SK-N-SH (cell line): ENCODE results near the gene VCX. TPM values are rescaled to one million over a fixed set of nuclear protein-coding genes. Genes with fewer than 3 reads are reported as not detected.

Experiments used
- CTCF ChIA-PET: fragments of 300-600, 350-600 bp; formaldehyde crosslinking; extraction: SDS; loops from one replicate; lab custom pipeline; 2021; lab: Yijun Ruan, JAX
- POLR2A ChIA-PET: fragments of 350-600 bp; sonication (Branson Sonifier 250); formaldehyde crosslinking; extraction: SDS; loops from one replicate; lab custom pipeline; 2020; ENCODE audit warnings: antibody characterized with exemption, inconsistent platforms; lab: Yijun Ruan, JAX
- DNase-seq: peaks from one replicate; pipeline ENCODE4 v3.0.0; 2012
- H2AFZ ChIP-seq: fragments of 200-600 bp; sonication (generic); 2 replicates; pipeline ENCODE4 v1.8.1; 2016; ENCODE audit warnings: antibody characterized with exemption, mild to moderate bottlenecking, low read depth
- H3F3A ChIP-seq: fragments of 200-600 bp; sonication (generic); replicated peaks from 2 replicates; pipeline ENCODE3; 2016; ENCODE audit warnings: antibody characterized with exemption, mild to moderate bottlenecking; ENCODE audit not compliant: insufficient read depth
- H3K27ac ChIP-seq, 2 experiments: fragments of 200-500 bp in 1 of 2; fragments of 200-600 bp in 1 of 2; sonication (Bioruptor generic) in 1 of 2; sonication (generic), shearing (Covaris generic) in 1 of 2; 2 replicates each; pipeline versions ENCODE4 v1.5.1 to v1.6.1; 2014 to 2016; ENCODE audit warnings: low read depth in 2 of 2, inconsistent platforms in 1 of 2, low read length in 1 of 2, mild to moderate bottlenecking in 1 of 2, mixed read lengths in 1 of 2
- H3K27me3 ChIP-seq: fragments of 200-600 bp; sonication (generic), shearing (Covaris generic); 2 replicates; pipeline ENCODE4 v1.6.1; 2016; ENCODE audit warnings: mixed run types; ENCODE audit not compliant: insufficient read depth
- H3K36me3 ChIP-seq, 2 experiments: fragments of 200-500 bp in 1 of 2; fragments of 200-600 bp in 1 of 2; sonication (Bioruptor generic) in 1 of 2; sonication (generic) in 1 of 2; replicated peaks in 1 of 2; 2 replicates each; pipeline versions ENCODE3 to v1.5.1; 2014 to 2016; ENCODE audit warnings: low read length in 1 of 2, mild to moderate bottlenecking in 1 of 2; ENCODE audit not compliant: insufficient read depth in 2 of 2, control insufficient read depth in 1 of 2
- H3K4me1 ChIP-seq, 2 experiments: fragments of 200-500 bp in 1 of 2; fragments of 200-600 bp in 1 of 2; sonication (Bioruptor generic) in 1 of 2; sonication (generic), shearing (Covaris generic) in 1 of 2; 2 replicates each; pipeline versions ENCODE4 v1.5.1 to v1.6.1; 2014 to 2016; ENCODE audit warnings: low read depth in 1 of 2, low read length in 1 of 2, mixed run types in 1 of 2; ENCODE audit not compliant: insufficient read depth in 2 of 2, control insufficient read depth in 1 of 2
- H3K4me2 ChIP-seq: fragments of 200-600 bp; sonication (generic), shearing (Covaris generic); 2 replicates; pipeline ENCODE4 v1.6.1; 2017; ENCODE audit warnings: mixed run types
- H3K4me3 ChIP-seq, 2 experiments: fragments of 200-500 bp in 1 of 2; fragments of 200-600 bp in 1 of 2; sonication (Bioruptor generic) in 1 of 2; sonication (generic), shearing (Covaris generic) in 1 of 2; 2 replicates each; pipeline versions ENCODE4 v1.5.1 to v1.8.1; 2014 to 2016; ENCODE audit warnings: low read depth in 2 of 2, inconsistent platforms in 1 of 2, low read length in 1 of 2, mild to moderate bottlenecking in 1 of 2, mixed read lengths in 1 of 2, moderate library complexity in 1 of 2
- H3K79me2 ChIP-seq: fragments of 200-600 bp; sonication (generic); 2 replicates; pipeline ENCODE4 v1.8.1; 2017; ENCODE audit warnings: mild to moderate bottlenecking; ENCODE audit not compliant: insufficient read depth
- H3K9ac ChIP-seq: fragments of 200-600 bp; sonication (generic); 2 replicates; pipeline ENCODE4 v1.6.1; 2017; ENCODE audit warnings: mixed run types
- H3K9me2 ChIP-seq: fragments of 200-600 bp; sonication (generic); 2 replicates; pipeline ENCODE4 v1.6.1; 2017; ENCODE audit warnings: mixed run types
- H3K9me3 ChIP-seq: fragments of 200-600 bp; sonication (generic); 2 replicates; pipeline ENCODE4 v1.6.1; 2017; ENCODE audit warnings: mixed run types, mild to moderate bottlenecking, moderate library complexity
- H4K20me1 ChIP-seq: fragments of 200-600 bp; sonication (generic); 2 replicates; pipeline ENCODE4 v1.6.1; 2017; ENCODE audit warnings: mild to moderate bottlenecking, mixed run types; ENCODE audit not compliant: insufficient read depth
- CHD2 ChIP-seq: fragments of 150-350 bp; IDR thresholded peaks from 2 replicates; pipeline ENCODE4 v1.6.1; 2018; ENCODE audit warnings: low read length; ENCODE audit not compliant: partially characterized antibody
- EP300 ChIP-seq, 2 experiments: IDR thresholded peaks; 2 replicates each; pipeline versions ENCODE4 v1.4.0 to v1.6.1; 2012; ENCODE audit warnings: borderline replicate concordance in 1 of 2, low read depth in 1 of 2, low read length in 1 of 2
- FOXJ3 ChIP-seq: sonication (generic); formaldehyde crosslinking; IDR thresholded peaks from 2 replicates; pipeline ENCODE4 v1.5.1; 2020; ENCODE audit warnings: mild to moderate bottlenecking, missing genetic modification reagents
- FOXM1 ChIP-seq: IDR thresholded peaks from 2 replicates; pipeline ENCODE4 v1.4.0; 2012; ENCODE audit warnings: low read depth, mild to moderate bottlenecking
- GABPA ChIP-seq: IDR thresholded peaks from 2 replicates; pipeline ENCODE4 v1.4.0; 2012; ENCODE audit warnings: low read depth, mild to moderate bottlenecking
- MAX ChIP-seq: IDR thresholded peaks from 2 replicates; pipeline ENCODE4 v1.4.0; 2012; ENCODE audit warnings: low read depth
- MEF2A ChIP-seq: IDR thresholded peaks from 2 replicates; pipeline ENCODE4 v1.4.0; 2012; ENCODE audit warnings: low read depth, borderline replicate concordance
- NFIC ChIP-seq: IDR thresholded peaks from 2 replicates; pipeline ENCODE4 v1.4.0; 2012; ENCODE audit warnings: borderline replicate concordance
- NRF1 ChIP-seq: IDR thresholded peaks from 2 replicates; pipeline ENCODE4 v1.6.1; 2012; ENCODE audit warnings: low read depth, mild to moderate bottlenecking, low read length
- POLR2AphosphoS5 ChIP-seq: IDR thresholded peaks from 2 replicates; pipeline ENCODE4 v1.6.1; 2012; ENCODE audit warnings: low read depth, low read length
- REST ChIP-seq: IDR thresholded peaks from 2 replicates; pipeline ENCODE4 v1.6.1; 2012; ENCODE audit warnings: mild to moderate bottlenecking, low read depth, low read length, moderate library complexity
- SIN3A ChIP-seq: IDR thresholded peaks from 2 replicates; pipeline ENCODE4 v1.6.1; 2012; ENCODE audit warnings: low read depth, mild to moderate bottlenecking, low read length, moderate library complexity, borderline replicate concordance
- TEAD4 ChIP-seq: IDR thresholded peaks from 2 replicates; pipeline ENCODE4 v1.4.0; 2012; ENCODE audit warnings: mild to moderate bottlenecking, borderline replicate concordance; ENCODE audit not compliant: insufficient read depth
- USF2 ChIP-seq: fragments of 150-350 bp; IDR thresholded peaks from 2 replicates; pipeline ENCODE4 v1.6.1; 2017; ENCODE audit warnings: antibody characterized with exemption, low read length, low read depth, borderline replicate concordance
- WGBS: methylation state at CpG from one replicate; pipeline ENCODE4 v1.1.6; 2017; ENCODE audit warnings: low lambda C conversion rate; 5-methylcytosine and 5-hydroxymethylcytosine counted together
- polyA plus RNA-seq, 3 experiments: library from polyadenylated mRNA; depleted of rRNA; stranded (reverse); fragments of >200 nt; gene quantifications; 2 replicates each; pipeline ENCODE4 v1.2.3, GENCODE V29; 2012
- TF ChIP-seq, protein P1 (sequence below): IDR thresholded peaks from 2 replicates; pipeline ENCODE4 v1.4.0; 2012; ENCODE audit warnings: low read depth, borderline replicate concordance
- TF ChIP-seq, protein P2 (sequence below): fragments of 200-600 bp; sonication (generic); IDR thresholded peaks from 2 replicates; pipeline ENCODE4 v1.6.1; 2017; ENCODE audit warnings: antibody characterized with exemption, mild to moderate bottlenecking, moderate library complexity

The VCX gene
- polyA plus RNA-seq, 1 of the 3 experiments (the other 2 are of a cell fraction): not detected

GRCh38 chrX:7889680-7890079 is 46.7 kb downstream of the VCX start:
- Histone ChIP-seq H3K9me3 (no peaks in the 10 kb centered on the region), H3K79me2 (no peaks in the 10 kb centered on the region), H3K9me2 (no peaks in the 10 kb centered on the region), H3K36me3 (no peaks in the 10 kb centered on the region), H3K4me1 (peaks cover 0 to 4% of the 10 kb centered on the region in 2 experiments; a peak in 1 of 4 replicates), H3F3A (no peaks in the 10 kb centered on the region), H3K4me2 (no peak overlapping the region), H3K4me3 (no peak overlapping the region), H2AFZ (no peak overlapping the region), H3K27ac (no peak overlapping the region)
- CTCF ChIA-PET: no interaction called here
- POLR2A ChIA-PET: no interaction called here
- WGBS: 11% methylated on average over 2 of the region's 2 CpGs
- no peak for TF ChIP-seq NRF1
- TF ChIP-seq FOXJ3 (CRISPR knock-in tag): no peak
- no peak for TF ChIP-seq MAX
- no peak for TF ChIP-seq USF2
- TF ChIP-seq NFIC: no peak
- TF ChIP-seq TEAD4: no peak
- TF ChIP-seq, protein P1, sequence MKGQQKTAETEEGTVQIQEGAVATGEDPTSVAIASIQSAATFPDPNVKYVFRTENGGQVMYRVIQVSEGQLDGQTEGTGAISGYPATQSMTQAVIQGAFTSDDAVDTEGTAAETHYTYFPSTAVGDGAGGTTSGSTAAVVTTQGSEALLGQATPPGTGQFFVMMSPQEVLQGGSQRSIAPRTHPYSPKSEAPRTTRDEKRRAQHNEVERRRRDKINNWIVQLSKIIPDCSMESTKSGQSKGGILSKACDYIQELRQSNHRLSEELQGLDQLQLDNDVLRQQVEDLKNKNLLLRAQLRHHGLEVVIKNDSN: no peak
- no peak for TF ChIP-seq REST
- TF ChIP-seq EP300 (IDR thresholded peaks at IDR 0.05; ENCODE audit: borderline replicate concordance in 1 of 2, low read depth in 1 of 2, low read length in 1 of 2): no peak
- no peak for TF ChIP-seq FOXM1
- TF ChIP-seq SIN3A: no peak
- TF ChIP-seq, protein P2, sequence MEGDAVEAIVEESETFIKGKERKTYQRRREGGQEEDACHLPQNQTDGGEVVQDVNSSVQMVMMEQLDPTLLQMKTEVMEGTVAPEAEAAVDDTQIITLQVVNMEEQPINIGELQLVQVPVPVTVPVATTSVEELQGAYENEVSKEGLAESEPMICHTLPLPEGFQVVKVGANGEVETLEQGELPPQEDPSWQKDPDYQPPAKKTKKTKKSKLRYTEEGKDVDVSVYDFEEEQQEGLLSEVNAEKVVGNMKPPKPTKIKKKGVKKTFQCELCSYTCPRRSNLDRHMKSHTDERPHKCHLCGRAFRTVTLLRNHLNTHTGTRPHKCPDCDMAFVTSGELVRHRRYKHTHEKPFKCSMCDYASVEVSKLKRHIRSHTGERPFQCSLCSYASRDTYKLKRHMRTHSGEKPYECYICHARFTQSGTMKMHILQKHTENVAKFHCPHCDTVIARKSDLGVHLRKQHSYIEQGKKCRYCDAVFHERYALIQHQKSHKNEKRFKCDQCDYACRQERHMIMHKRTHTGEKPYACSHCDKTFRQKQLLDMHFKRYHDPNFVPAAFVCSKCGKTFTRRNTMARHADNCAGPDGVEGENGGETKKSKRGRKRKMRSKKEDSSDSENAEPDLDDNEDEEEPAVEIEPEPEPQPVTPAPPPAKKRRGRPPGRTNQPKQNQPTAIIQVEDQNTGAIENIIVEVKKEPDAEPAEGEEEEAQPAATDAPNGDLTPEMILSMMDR: no peak
- TF ChIP-seq CHD2: no peak
- no peak for TF ChIP-seq MEF2A
- TF ChIP-seq GABPA: no peak
- TF ChIP-seq POLR2AphosphoS5: no peak
- TF ChIP-seq, all 33 proteins: peak for 0
- Histone ChIP-seq H4K20me1 (no peaks in the 10 kb centered on the region), H3K27me3 (no peaks in the 10 kb centered on the region), H3K9ac (no peak overlapping the region)
- no peak for DNase-seq
